Loucy (cell line): ENCODE measurements around the gene TSACC.

ENCODE experiments used
- CTCF ChIP-seq: fragments of 200-600 bp; sonication (generic); conservative IDR thresholded peaks from 2 replicates; pipeline ENCODE4 v1.5.1; 2014; ENCODE audit warnings: mild to moderate bottlenecking, antibody characterized with exemption, low read length
- EZH2phosphoT487 ChIP-seq: fragments of 200-600 bp; IDR thresholded peaks from 2 replicates; pipeline ENCODE4 v1.6.1; 2018; ENCODE audit warnings: antibody characterized with exemption, mild to moderate bottlenecking, moderate library complexity, borderline replicate concordance

- no peak for TF ChIP-seq CTCF
- TF ChIP-seq EZH2phosphoT487 = no peak
These were observed 45.3 kb upstream of the TSACC start for GRCh38 chr1:156293098-156293434.
